Caki2 (cell line): ENCODE results near the gene CD244. TPM values are rescaled to one million over a fixed set of nuclear protein-coding genes. Genes with fewer than 3 reads are reported as not detected.
"Not testable (repeated sequence)": the region's sequence is repeated elsewhere in the genome, so short reads cannot be mapped to it uniquely, and the experiment has no call there.

Source experiments
- DNase-seq: peaks from one replicate; pipeline ENCODE4 v3.0.0-alpha.2; 2015; ENCODE audit warnings: low read depth
- in situ Hi-C: cut with HindIII; loops from 2 replicates; pipeline ENCODE4 v1.10.0; 2016; ENCODE audit warnings: low sequenced_read_pairs, low pct_unique_long_range_greater_than_20kb, mixed read lengths
- total RNA-seq: library from RNA; depleted of rRNA; stranded (reverse); fragments of >200 nt; shearing (Covaris generic); gene quantifications from 2 replicates; pipeline ENCODE4 v1.2.3, GENCODE V29; 2014; ENCODE audit warnings: low replicate concordance; rRNA removed

The CD244 gene
- not detected in 2 replicates for total RNA-seq

DNA sequence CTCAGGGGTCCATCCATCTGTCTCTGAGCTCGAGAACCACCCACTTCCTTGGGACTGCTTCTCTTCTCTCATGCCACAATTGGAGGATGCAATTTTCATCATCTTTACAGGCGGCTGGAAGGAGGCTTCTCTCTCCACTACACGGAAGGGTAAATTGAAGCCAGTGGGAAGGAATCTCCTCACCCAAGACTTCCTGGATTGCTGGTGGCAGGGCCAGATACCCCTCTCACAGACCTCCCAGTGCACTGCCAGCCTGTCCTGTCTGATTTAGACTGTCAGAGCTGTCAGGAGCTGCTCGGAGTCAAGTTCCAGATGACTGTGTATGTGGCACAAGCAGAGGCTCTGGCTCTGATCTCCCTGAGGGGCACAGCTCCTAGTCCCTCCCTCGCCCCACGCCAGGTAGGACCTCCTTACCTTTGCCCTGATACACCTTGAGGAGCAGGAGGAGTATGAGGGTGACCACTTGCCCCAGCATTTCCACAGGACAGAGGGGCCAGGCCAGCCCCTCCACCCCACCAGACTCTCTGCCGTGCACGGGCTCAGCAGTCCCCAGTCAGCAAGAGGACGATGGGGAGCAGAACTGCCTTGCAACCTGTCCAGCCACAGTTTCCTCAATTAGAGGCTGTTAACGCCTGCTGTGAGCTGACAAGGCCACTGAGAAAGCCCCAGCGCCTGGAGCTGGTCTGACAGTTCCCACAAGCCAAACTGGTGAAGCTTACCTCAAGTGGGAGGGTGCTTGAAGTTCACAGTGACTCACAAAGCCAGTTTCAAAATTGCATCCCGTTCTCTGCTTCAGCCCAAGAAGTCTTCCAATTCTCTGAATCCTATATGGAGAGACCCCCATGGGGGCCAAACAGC, at the start of gene CD244:
TSS of gene CD244 (minus strand) at position 685 of the 858 bp plus-strand sequence. CDS start at position 475, 210 bp downstream.
- DNase-seq = no peak
- in situ Hi-C loops = no loop called here

GRCh38 chr1:160911925-160912324, 49.2 kb upstream of the CD244 start:
- in situ Hi-C loops = no loop called here

DNA sequence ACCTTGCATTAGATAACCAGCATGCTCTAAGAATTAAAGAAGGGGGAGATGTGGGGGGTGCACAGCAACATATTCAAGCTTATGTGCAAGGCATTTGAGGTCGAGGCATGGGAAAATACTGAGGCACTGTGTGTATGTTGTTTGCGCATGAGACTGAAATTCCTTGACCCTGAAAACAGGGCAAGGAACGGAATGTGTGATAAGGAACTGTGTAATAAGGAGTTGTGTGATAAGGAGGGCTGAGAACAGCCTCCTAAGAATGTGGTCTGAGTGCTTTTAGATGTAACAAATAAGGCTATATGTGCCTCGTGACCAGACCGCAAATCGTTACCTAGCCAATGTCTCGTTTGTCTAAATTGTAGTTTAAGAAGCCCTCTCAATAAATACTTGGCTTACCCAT, 48.8 kb upstream of the CD244 start:
- in situ Hi-C loops = no loop called here
- no peak for DNase-seq

More at GRCh38 chr1:160911925-160912324, 49.2 kb upstream of the CD244 start:
- DNase-seq = no peak

DNA sequence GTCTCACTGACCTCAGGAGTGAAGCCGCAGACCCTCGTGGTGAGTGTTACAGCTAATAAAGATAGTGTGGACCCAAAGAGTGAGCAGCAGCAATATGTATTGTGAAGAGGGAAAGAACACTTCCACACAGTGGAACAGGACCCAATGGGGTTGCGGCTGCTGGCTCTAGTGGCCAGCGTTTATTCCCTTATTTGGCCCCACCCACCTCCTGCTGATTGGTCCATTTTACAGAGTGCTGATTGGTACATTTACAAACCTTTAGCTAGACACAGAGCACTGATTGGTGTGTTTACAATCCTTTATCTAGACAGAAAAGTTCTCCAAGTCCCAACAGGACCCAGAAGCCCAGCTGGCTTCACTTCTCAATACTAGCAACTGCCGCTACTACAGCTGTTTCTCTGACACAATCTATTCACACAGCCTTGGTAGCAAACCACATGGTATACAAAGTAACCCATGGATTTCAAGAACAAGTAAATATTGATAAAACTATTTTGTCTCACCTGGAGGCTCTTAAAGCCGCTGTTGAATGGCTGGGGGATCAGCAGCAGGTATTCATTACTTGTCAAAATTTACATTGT, 47.6 kb upstream of the CD244 start:
- in situ Hi-C loops = no loop called here
- no peak for DNase-seq

GRCh38 chr1:160907976-160908375, 45.3 kb upstream of the CD244 start:
- in situ Hi-C loops = no loop called here

GRCh38 chr1:160905617-160905989, 42.9 kb upstream of the CD244 start:
- in situ Hi-C loops = no loop called here

More at GRCh38 chr1:160907976-160908375, 45.3 kb upstream of the CD244 start:
- DNase-seq = no peak

DNA sequence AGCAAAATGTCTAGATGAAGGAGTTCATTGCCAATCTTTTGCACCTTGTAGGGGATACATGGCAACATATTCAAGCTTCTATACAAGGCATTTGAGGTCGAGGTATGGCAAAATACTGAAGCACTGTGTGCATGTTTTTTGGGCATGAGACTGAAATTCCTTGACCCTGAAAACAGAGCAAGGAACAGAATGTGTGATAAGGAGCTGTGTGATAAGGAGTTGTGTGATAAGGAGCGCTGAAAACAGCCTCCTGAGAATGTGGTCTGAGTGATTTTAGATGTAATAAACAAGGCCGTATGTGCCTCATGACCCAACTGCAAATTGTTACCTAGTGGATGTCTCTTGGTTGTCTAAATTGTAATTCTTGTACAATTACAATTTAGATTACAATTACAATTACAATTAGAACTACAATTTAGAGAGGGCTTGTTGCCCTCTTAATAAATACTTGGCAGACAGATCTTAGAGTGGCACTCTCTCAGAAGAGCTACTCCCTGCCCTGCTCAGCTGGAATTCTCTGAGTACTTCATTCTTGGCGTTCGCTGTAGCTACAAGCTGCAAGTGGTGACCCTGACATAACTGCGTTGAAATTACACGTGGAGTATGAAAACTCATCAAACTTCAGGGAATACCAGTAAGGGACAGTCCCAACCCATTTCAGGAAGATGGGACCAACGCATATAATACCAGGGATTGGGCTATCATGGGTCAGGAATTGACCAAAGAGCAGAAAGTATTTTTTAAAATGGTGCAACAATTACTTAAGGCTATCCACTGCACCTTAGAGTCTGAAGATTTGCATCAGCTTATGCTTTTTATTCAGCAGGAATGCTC, 42.3 kb upstream of the CD244 start:
- DNase-seq = no peak
- in situ Hi-C loops = no loop called here

More at GRCh38 chr1:160905617-160905989, 42.9 kb upstream of the CD244 start:
- DNase-seq = no peak

- in situ Hi-C loops = not testable (repeated sequence)
These were observed 39.6 kb upstream of the CD244 start for GRCh38 chr1:160902251-160902650.

GRCh38 chr1:160901768-160902167, 39.1 kb upstream of the CD244 start:
- in situ Hi-C loops = no loop called here
- no peak for DNase-seq

More at GRCh38 chr1:160902251-160902650, 39.6 kb upstream of the CD244 start:
- DNase-seq = not testable (repeated sequence)

GRCh38 chr1:160900683-160901082, 38.0 kb upstream of the CD244 start:
- in situ Hi-C loops, DNase-seq: not testable (repeated sequence)

- DNase-seq, in situ Hi-C loops: not testable (repeated sequence)
These were observed 31.9 kb upstream of the CD244 start for GRCh38 chr1:160894368-160895135.

- no peak for DNase-seq
- in situ Hi-C loops = no loop called here
These were observed 28.8 kb upstream of the CD244 start for GRCh38 chr1:160891474-160891873.

GRCh38 chr1:160888926-160889325, 26.2 kb upstream of the CD244 start:
- in situ Hi-C loops = no loop called here
- no peak for DNase-seq

- in situ Hi-C loops = no loop called here
- DNase-seq = no peak
These were observed 24.4 kb upstream of the CD244 start for GRCh38 chr1:160887071-160887470.

DNA sequence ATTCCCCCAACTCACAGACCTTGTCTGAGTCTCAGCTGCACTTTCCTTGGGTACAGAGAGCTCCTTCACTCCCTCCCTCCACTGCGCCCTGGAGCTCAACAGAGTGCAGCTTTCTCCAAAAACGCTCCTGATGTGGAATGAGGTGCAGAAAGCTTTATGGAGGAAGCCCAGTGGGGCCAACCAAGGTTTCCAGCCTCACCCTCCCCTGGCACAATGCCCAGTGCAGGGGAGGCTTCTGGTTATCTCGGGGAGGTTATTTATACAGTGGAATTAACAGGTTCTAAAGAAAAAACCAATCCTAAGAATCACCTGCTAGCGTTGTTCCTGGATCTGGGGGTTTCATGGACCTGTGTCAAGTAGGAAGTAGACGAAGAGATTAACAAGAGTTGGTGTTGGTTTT, 22.4 kb upstream of the CD244 start, which contains the start of gene ITLN1:
TSS of gene ITLN1 (minus strand) at position 139 of the 400 bp plus-strand sequence. CDS start 303 bp downstream, outside the sequence.
- DNase-seq = no peak
- in situ Hi-C loops = no loop called here

- in situ Hi-C loops = no loop called here
- DNase-seq = no peak
These were observed 21.9 kb upstream of the CD244 start for GRCh38 chr1:160884579-160884978.

- DNase-seq = no peak
- in situ Hi-C loops = no loop called here
These were observed 21.2 kb upstream of the CD244 start for GRCh38 chr1:160883581-160884513.
